NOMO-1 treated with dmso at 0.1 percent for 144 hours (cell line): ENCODE data around the gene ZNF507.

Experiments
- DNase-seq: peaks from one replicate; lab custom pipeline; 2025; ENCODE audit not compliant: unreplicated experiment; lab: John Stamatoyannopoulos, UW

ZNF507 gene

GRCh38 chr19:32345261-32346207, at the start of gene ZNF507:
Gene ZNF507, plus strand, starts transcription at chr19:32345610. Its CDS starts 7,221 bp downstream, at chr19:32352831.
- peak; percentile 32 for DNase-seq

DNA sequence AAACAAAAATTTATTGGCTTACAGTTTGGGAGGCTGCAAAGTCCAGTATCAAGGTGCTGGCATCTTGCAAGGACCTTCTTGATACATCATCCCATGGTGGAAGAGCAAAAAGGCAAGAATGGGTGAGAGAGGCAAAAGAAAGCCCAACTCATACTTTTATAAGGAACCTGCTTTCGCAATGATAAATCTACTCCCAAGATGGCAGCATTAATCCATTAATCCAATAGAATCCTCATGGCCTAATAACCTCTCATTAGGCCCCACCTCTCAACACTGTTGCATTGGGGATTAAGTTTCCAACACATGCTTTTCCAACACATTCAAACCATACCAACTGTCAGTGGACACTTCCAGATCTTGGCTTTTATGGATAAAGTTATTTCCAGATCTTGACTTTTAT, 48.7 kb upstream of the ZNF507 start:
- no peak for DNase-seq

DNA sequence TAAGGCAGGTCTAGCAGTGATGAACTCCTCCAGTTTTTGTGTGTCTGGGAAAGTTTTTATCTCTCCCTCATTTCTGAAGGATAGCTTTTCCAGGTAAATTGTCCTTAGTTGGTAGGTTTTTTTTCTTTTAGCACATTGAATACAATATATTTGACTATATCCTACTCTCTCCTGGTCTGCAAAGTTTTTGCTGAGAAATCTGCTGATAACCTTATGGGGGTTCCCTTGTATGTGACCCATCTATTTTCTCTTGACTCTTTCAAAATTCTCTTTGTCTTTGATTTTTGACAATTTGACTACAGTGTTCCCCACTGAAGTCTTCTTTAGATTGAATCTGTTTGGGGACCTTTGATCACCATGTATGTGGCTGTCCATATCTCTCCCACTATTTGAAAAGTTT, 42.6 kb upstream of the ZNF507 start:
- no peak for DNase-seq

DNA sequence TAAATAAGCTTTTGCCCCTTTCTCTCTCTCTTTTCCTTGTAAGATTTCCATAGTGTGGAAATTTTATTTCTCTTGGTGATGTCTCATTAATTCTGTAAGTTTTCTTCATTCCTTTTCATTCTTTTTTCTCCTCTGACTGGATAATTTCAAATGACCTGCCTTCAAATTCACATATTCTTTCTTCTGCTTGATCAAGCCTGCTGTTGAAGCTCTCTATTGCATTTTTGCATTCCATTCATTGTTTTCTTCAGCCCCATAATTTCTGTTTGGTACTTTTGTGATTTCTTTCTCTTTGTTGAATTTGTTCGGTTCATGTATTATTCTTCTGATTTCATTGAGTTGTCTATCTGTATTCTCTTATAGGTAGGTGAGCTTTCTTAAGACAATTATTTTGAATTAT, 42.2 kb upstream of the ZNF507 start:
- no peak for DNase-seq

DNA sequence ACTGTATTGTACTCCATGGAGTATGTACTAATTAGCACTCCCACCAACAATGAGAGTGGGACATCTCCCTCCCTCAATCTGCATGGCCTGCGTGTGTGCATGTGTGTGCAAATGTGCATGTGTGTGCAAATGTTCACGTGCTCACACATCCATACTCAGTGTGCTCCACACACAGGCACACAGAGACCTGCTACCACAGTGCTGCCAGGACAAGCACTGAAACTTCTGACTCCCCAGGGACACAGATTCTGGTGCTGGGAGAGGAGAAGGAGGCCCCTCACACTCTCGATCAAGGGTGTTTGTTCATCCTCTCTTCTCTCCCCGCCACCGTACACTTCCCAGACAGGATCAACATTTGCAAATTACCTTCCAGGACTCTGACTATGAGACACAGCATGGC, 37.8 kb upstream of the ZNF507 start:
- DNase-seq: no peak

- DNase-seq: no peak
Observed at GRCh38 chr19:32308431-32309077, 36.9 kb upstream of the ZNF507 start.

GRCh38 chr19:32309711-32310390, 35.6 kb upstream of the ZNF507 start:
- no peak for DNase-seq

- DNase-seq: no peak
Observed at GRCh38 chr19:32311371-32311770, 34.0 kb upstream of the ZNF507 start.

GRCh38 chr19:32313569-32314265, 31.7 kb upstream of the ZNF507 start:
- DNase-seq: no peak

GRCh38 chr19:32316034-32316433, 29.4 kb upstream of the ZNF507 start:
- no peak for DNase-seq

- DNase-seq: no peak
Observed at GRCh38 chr19:32317086-32317485, 28.3 kb upstream of the ZNF507 start.

DNA sequence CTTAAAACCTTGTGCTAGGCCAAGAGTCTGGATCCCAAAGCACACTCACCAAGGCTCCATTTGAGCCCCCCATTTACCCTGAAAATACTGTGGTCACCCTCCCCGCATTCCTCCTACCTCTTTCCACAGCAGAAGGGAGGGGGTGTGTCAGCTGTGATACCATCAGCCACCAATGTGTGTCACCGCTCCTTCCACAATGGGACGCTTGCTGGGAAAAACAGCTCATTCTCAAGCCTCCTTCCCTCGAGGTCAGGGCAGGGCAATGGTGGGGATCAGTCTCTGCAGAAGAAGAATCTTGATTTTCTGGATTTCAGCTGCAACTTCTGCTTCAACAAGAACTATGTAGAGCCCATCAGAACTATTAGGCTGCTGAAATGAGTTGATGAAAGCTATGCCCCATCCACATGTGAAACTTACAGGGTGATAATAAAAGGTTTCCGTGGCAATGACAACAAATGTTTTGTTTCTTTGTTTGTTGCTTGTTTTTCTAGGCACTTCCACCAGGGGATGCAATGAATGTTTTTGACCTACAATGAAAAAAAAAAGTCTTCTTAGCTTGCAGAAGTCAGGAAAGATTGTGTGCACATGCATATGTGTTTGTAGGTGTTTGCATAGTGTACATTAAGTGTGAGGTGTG, 26.4 kb upstream of the ZNF507 start:
- DNase-seq: no peak

DNA sequence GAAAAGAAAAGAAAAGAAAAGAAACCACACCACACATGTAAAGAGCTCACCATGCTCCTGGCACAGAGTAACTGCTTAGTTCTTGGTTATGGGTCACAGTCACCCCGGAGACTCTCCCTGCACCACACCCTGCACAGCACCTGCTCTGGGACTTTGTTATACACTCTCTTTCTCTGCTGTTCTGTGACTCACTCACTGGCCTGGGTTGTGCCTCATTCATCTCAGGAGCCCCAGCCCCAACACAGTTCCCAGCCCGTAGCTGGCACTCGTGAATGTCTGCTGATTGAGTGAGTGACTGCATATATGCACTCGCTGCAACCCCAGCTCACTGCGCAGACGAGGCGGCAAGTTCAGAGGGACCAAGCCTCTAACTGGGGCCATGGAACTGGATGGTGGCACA, 22.9 kb upstream of the ZNF507 start:
- no peak for DNase-seq

GRCh38 chr19:32324631-32325285, 20.7 kb upstream of the ZNF507 start:
- DNase-seq: no peak

- DNase-seq: no peak
Observed at GRCh38 chr19:32330213-32330857, 15.1 kb upstream of the ZNF507 start.

- no peak for DNase-seq
Observed at GRCh38 chr19:32333227-32333626, 12.2 kb upstream of the ZNF507 start.

GRCh38 chr19:32336259-32337083, 8.9 kb upstream of the ZNF507 start:
- DNase-seq: no peak

DNA sequence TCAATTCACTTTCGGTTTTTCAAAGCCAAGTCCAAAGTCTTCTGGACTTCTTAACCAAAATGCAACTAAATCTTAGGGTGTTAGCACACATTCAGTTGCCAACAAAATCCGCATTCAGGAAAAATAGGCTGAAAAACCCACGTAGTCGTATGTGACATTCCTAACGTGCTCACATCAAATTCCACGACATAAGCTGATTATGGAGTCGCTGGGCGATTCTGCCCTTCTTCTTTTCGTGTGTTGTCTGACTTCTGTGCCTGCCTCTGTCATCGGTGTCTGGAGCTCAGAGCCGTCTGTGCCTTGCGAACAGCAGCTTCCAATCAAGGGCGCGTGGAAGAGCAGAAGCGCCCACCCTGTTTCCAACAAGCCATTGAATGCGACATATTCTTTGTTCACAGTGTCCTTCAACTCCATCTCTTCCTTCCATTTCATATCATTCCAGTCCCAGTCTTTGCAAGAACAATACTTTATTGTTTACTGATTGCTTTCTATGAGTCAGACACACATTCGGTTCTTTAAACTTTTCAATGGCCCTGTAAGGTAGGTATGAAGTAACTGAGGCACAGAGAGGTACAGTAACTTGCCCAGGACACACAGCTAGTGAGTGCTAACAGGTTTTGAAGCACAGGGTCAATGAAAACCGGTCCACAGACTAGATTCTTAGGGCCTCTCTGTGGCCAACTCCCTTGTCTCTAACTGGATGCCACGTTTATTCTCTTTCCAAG, 8.2 kb upstream of the ZNF507 start:
- DNase-seq: no peak
